RWPE2 (cell line): Measurements from ENCODE around the gene TRERF1.
A peak's percentile ranks its signal among the peaks of the same experiment; 100 is the strongest.

Experiments used
- ATAC-seq: fragments of 200-7000 bp; cut with Tn5 transposase; 3 replicates; pipeline ENCODE4 v1.9.1; 2021; ENCODE audit warnings: low read depth
- DNase-seq: peaks from one replicate; pipeline ENCODE4 v3.0.0-alpha.2; 2020; ENCODE audit warnings: low spot score
- H3K27ac ChIP-seq: fragments of 450-650 bp; 2 replicates; pipeline ENCODE4 v1.5.1; 2017; ENCODE audit warnings: mild to moderate bottlenecking; ENCODE audit not compliant: poor library complexity, severe bottlenecking
- H3K27me3 ChIP-seq: fragments of 250-450 bp; sonication (Bioruptor Pico); 2 replicates; pipeline ENCODE4 v1.5.1; 2021; ENCODE audit warnings: mild to moderate bottlenecking, moderate library complexity; ENCODE audit not compliant: insufficient read depth, poor library complexity, severe bottlenecking
- H3K36me3 ChIP-seq: fragments of 250-450 bp; sonication (Bioruptor Pico); 2 replicates; pipeline ENCODE4 v1.5.1; 2020; ENCODE audit warnings: low read depth, mild to moderate bottlenecking, moderate library complexity
- H3K4me1 ChIP-seq: fragments of 250-450 bp; sonication (Bioruptor Pico); 2 replicates; pipeline ENCODE4 v1.5.1; 2021; ENCODE audit warnings: mild to moderate bottlenecking, moderate library complexity; ENCODE audit not compliant: insufficient read depth, poor library complexity, severe bottlenecking
- H3K4me3 ChIP-seq: fragments of 250-450 bp; sonication (Bioruptor Pico); 2 replicates; pipeline ENCODE4 v1.5.1; 2021; ENCODE audit warnings: mild to moderate bottlenecking, moderate library complexity; ENCODE audit not compliant: severe bottlenecking
- H3K9me3 ChIP-seq: fragments of 250-450 bp; sonication (Bioruptor Pico); 2 replicates; pipeline ENCODE4 v1.5.1; 2021; ENCODE audit warnings: mild to moderate bottlenecking, moderate library complexity; ENCODE audit not compliant: severe bottlenecking
- TF ChIP-seq, protein P1 (sequence below): fragments of 450-650 bp; IDR thresholded peaks from one replicate; pipeline ENCODE4 v1.5.1; 2017; ENCODE audit warnings: mild to moderate bottlenecking, moderate library complexity; ENCODE audit not compliant: poor library complexity, severe bottlenecking

Gene TRERF1

DNA sequence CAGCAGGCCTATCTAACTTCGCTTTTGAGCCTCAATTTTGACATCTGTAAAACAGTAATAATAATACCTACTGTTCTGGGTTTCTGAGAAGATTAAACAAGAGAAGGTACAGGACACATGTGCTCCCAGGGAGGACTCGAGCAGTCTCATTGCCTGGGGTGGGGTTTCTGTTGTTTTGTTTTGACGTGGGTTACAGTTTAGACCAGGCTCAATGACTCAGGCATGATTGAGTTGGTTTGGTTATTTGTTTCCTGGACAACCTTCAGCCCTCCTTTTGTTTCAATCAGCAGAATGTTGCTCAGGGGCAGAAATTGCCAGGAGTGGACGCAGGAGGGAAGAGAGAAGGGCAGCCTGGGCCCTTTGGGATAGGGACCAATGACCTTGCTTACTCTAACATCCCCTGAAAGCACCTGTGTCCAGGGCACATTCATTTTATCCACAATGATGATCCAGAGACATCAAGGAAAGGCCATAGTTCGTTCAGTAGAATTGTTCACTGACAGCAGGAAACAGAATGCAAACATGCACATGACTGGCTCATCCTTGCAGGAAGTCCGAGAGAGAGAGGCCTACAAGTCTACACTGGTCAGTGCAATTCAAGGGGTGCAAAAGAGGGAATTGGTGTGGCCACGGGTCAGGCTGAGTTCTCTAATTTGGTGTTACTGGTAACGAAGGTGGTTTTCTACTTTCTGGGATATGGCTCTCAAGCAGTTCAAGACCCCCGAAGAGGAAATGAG is 159.6 kb downstream of the TRERF1 start:
- Histone ChIP-seq H3K4me3 (no peak overlapping the region), H3K9me3 (no peaks in the 10 kb centered on the region), H3K27me3 (no peaks in the 10 kb centered on the region), H3K4me1 (peaks cover 56% of the 10 kb centered on the region), H3K27ac (peak overlapping the region; percentile 79), H3K36me3 (no peaks in the 10 kb centered on the region)
- TF ChIP-seq, protein P1, sequence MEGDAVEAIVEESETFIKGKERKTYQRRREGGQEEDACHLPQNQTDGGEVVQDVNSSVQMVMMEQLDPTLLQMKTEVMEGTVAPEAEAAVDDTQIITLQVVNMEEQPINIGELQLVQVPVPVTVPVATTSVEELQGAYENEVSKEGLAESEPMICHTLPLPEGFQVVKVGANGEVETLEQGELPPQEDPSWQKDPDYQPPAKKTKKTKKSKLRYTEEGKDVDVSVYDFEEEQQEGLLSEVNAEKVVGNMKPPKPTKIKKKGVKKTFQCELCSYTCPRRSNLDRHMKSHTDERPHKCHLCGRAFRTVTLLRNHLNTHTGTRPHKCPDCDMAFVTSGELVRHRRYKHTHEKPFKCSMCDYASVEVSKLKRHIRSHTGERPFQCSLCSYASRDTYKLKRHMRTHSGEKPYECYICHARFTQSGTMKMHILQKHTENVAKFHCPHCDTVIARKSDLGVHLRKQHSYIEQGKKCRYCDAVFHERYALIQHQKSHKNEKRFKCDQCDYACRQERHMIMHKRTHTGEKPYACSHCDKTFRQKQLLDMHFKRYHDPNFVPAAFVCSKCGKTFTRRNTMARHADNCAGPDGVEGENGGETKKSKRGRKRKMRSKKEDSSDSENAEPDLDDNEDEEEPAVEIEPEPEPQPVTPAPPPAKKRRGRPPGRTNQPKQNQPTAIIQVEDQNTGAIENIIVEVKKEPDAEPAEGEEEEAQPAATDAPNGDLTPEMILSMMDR: no peak
- peak; percentile 61 for ATAC-seq
- DNase-seq: no peak

DNA sequence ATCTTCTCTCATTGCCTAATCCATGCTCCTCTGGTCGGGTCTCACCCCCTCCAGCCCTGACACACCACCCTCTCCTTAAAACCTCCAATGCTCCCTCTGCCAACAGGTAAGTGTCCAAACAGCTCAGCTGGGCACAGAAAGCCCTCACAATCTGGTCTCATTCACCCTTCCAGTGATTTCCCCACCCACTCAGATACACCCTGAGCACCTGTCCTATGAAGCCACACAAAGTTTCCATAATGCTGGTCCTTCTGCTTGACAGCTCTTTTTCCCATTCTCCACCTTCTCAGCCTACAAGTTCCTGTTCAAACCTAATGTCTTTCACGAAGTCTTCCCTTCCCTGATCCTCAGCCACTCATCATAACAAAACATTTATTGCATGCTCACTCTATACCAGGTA is 164.0 kb downstream of the TRERF1 start:
- ATAC-seq (no peak), DNase-seq (no peak)
- Histone ChIP-seq H3K27me3 (no peaks in the 10 kb centered on the region), H3K27ac (no peak overlapping the region), H3K9me3 (no peaks in the 10 kb centered on the region), H3K4me1 (peaks cover 20% of the 10 kb centered on the region), H3K4me3 (no peak overlapping the region), H3K36me3 (no peaks in the 10 kb centered on the region)
- TF ChIP-seq, protein P1: no peak

DNA sequence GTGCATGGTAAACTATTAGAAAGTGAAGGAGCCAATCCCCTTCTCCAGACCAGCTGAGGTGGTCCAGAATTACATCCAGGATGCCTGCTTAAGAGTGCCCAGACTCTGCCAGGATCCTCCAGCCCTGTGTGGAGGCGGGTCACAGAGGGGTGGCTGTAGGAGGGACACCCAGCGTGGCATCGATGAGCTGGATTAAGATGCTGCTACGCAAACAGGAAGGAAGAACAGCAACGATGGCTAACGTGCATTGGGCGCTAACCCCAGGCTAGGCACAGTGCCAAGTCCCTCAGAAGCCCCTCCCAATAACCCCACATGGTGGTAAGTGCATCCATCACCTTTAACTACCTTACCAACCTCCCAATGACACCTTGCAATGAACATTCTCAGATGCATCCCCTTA is 170.2 kb downstream of the TRERF1 start:
- DNase-seq (no peak), ATAC-seq (0 out of 3 replicates have a peak, but pooled peaks have one; percentile 2)
- no peaks in the 10 kb centered on the region for H3K36me3 ChIP-seq
- TF ChIP-seq, protein P1: no peak
- H3K4me3 ChIP-seq: no peak overlapping the region
- no peaks in the 10 kb centered on the region for H3K9me3 ChIP-seq
- H3K27me3 ChIP-seq: no peaks in the 10 kb centered on the region
- H3K4me1 ChIP-seq: peaks cover 39% of the 10 kb centered on the region
- peak overlapping the region; percentile 88 for H3K27ac ChIP-seq

DNA sequence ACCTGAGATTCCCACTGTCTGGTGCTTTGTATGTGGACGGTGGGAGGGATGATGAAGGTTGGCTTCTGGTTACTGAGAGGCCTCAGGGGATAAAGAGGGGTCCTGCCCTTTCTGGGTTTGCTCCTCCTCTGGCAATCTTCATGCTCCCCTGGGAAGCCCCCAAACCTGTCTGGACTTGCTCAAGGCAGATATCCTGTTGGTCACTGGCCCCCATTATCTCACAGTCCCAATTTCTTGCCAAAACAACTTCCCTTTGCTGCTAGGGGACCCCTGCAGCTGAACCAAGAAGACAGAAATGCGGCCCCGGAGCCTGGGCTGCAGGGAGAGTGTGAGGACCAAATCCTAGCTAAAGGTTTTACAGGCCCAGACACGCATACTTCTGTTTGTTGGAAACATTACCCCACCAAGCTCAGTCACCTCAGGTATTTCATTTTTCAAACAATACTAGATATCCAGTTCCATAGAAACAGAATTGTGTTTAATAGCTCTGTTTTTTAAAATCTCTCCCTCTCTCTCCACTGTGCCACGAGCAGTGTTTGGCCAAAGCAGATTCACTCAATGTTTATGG is 170.7 kb downstream of the TRERF1 start:
- TF ChIP-seq, protein P1: no peak
- Histone ChIP-seq H3K27ac (peak overlapping the region; percentile 88), H3K4me3 (no peak overlapping the region), H3K27me3 (no peaks in the 10 kb centered on the region), H3K36me3 (no peaks in the 10 kb centered on the region), H3K4me1 (peaks cover 39% of the 10 kb centered on the region), H3K9me3 (no peaks in the 10 kb centered on the region)
- peak; percentile 67 for ATAC-seq
- no peak for DNase-seq

DNA sequence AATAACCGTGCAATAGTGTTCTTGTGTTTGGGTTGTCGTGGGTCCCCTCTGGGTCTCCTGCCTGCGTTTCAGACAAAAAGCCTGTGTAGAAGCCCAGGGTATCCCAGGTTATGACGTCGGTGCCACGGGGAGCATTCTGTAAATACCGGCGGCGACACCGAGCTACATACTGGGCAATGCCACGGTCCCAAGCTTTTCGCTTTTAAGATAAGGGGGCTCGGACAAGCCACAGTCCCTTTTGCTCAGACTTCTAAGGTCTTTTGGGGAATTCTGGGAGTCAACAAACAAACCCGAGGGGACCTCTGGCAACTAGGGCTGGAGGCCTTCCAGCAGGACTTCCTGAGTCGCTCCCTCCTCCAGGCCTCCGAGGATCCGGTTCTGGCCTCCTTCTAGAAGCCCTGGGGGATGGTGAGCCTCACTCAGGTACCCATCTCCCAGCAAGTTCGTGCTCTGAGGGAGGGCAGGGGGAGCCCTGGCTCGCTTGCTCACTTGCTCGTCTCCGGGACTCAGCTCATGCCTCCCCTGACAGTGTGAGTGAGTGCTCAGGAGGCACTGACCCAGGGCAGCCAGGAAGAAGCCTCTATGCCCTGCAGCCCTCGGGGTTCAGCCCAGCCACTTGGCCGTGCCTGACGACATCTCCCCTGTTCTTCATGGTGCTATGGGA is 171.6 kb downstream of the TRERF1 start:
- H3K27me3 ChIP-seq: no peaks in the 10 kb centered on the region
- DNase-seq (no peak), ATAC-seq (peak; percentile 48)
- H3K9me3 ChIP-seq: no peaks in the 10 kb centered on the region
- TF ChIP-seq, protein P1: no peak
- H3K27ac ChIP-seq: peak overlapping the region; percentile 88
- H3K36me3 ChIP-seq: no peaks in the 10 kb centered on the region
- H3K4me1 ChIP-seq: peaks cover 39% of the 10 kb centered on the region
- H3K4me3 ChIP-seq: no peak overlapping the region
